Measurements from ENCODE around the gene PTPRD.
A peak's percentile ranks its signal among the peaks of the same experiment; 100 is the strongest.

The PTPRD gene

DNA sequence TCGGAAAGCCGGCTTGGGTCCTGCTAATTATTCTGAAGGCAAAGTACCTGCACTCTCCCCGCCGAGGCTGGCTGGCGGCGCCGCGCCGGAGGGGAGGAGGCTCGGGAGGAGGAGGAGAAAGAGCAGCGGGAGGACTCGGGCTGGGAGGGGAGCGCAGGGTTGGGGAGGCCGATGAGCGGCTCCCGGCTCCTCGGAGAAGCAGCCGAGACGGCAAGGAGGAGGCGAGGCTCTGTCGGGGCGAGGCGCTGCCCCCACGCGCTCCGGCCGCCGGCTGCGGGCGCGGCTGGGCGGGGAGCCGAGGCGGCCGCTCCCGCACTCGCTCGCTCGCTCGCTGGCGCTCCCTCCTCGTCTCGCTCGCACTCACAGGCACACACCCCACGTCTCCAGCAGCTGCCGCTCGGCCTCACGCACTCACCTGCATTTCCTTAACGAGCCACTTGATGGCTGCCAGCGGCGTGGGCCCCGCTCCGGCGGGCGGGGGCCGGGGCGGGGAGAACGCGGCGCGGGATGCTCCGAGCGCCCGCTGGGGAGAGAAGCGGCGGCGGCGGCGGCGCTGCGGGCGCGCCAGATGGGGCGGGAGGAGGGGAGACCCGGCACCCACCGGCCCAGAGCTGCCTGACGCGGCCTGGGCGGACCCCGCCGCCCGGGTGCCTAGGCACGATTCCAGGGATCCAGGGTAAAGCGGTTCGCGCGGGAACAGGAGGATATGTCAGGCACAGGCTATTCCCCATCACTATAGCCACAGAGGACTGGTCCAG lies at the start of gene PTPRD:
Gene PTPRD (minus strand): TSS at position 362 of the 758 bp plus-strand sequence.
- DNase-seq: peak; percentile 57 to 81

DNA sequence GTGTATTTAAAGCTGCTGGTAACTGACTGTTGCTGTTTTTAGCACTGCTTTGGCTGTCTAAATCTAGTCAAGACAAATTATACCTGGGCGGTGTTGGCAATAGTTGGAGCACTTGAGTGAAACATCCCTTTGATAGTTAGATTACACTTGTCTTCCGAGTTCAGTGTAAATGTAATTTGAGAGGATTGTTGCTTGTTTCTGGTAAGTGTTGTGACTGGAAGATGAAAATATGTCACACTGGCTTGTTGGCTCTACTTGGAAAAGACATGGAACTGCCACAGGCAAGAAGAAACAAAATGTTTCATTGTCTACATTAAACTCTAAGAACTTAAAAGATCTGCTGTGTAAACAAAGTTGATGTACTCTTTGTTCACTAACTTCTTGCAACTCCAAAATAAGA lies 49.2 kb upstream of the PTPRD start:
- no peak for DNase-seq

DNA sequence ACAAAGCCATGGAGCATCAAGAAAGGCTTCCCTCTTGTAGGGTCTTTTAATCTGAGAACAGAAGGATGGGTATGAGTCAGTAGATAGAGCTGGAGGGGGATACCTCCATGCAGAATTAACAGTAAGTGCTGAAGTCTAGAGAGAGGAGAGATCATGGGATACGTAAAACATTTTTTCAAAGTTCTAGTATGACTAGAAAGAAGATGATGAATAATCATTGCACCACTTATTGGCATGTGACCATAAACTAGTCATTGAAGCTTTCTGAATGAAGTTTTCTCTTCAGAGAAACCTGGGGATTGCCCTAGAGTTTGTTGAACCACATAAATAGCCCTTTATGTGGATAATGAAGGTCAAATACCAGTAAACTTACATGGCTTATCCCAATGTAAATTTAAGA lies 48.6 kb upstream of the PTPRD start:
- DNase-seq: no peak

DNA sequence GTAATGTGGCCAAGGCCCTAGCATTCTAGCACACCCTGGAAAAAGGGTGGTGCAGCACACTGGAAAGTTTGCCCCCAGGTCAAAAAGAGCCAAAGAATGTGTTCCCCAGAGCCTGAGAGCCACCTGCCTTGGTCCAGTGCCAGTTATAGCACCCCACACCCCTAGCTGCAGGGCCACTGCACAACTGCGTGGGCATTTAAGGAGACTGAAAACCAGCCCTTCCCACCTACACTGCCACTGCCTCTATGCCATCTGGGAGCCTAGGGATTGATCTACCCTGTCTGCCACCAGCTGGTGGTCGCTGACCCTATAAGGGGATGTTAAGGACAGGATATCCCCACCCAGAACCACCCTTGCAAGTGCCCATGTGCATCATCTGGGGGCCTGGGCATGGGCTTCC lies 38.2 kb upstream of the PTPRD start:
- DNase-seq: no peak

DNA sequence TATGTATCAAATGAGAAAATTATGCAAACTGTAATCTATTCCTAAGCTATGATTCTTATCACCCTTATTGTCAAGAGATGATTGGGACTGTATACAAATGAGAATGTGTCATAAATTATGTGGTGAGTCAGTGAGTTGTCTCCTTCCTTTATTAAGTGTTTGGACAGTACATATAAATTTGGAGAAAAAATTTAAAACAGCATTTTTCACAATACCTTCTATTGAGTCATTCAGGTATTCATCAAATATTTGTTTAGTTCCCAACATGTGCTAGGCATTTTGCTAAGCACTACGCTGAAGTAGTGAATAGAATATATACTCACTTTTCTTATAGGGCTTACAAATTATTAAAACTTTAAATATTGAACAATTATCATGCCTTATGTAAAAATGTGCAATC lies 36.3 kb upstream of the PTPRD start:
- no peak for DNase-seq

DNA sequence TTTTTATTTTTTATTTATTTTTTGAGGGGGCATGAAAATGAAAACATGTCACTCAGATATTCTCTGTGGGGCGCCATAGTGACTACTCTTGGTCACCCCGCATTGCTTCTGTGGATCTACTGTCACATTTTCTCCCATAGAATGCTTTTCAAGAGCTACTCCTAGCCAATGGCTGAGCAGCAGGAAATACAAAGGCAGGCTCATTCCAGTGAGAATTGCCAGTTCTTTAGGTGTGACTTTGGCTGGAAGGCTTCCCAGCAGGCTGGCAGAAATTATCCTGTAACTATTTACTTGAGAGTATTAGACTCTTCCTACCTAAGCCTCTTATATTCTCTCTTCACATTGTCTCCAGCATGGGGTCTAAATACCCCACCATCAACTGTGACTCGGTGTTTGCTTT lies 21.0 kb upstream of the PTPRD start:
- DNase-seq: no peak

DNA sequence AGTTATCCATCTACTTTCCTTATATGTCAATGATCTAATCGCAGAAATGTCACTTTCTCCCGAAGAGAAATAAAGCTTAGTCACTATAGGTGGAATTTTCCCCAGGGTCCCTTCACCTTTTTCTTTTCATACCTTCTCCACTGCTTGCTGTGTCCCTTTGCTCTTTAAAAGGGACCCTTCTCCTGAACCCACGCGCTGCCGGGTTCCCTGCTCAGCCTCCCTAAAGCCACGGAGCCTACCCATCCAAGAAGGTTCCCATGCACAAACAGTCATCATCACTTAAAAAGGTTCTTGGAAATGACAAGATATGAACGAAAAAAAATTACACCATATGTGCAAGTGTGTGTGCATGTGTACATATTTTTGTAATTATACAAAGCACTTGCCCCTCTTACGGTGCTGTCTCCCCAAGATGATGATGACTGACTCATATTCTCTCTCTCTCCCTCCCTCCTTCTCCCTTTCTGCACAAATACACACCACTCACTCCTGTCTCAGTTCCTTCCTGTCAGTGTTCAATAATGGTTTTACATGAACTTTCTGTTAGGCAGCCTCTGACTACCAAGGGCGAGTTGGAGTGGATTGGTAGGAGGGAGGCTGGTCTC lies 1.5 kb upstream of the PTPRD start:
- DNase-seq: no peak

DNA sequence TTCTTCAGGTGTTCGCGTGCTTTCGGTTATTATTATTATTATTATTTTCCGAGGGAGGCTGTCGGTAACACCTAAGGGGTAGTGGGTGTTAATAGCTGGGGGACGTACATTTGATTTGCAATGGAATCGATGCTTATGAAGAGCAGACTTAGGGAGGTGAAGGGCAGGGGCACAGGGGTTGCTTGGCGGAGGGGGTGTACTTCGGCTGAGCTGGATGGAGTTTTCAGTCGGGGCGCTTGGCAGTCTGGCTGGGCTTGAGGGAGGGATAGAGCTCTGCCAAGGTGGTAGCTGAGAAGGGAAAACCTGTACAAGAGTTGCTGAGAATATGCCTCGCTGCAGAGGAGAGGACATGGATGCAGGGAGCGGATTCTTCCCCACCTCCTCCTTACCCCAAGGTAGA lies 617 bp upstream of the PTPRD start:
- peak in 1 of 2 experiments; percentile 25 for DNase-seq

DNA sequence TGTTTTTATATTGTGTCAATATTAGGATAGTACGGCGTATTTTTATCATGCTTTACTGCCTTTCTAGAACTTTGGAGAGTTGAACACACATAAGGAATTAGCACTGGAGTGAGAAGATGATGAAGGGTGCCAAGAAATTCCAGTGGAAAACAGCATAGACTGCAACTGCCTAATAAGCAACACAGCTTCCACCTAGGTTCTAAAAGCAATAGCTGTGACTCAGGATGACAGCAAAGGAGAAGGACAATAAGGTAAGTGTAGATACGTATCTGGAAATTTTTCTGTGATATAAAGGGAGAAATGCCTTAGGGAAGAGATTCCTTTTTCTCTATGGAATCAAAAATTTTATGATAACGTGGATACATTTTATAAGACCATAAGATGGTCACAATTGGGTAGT lies 7.4 kb downstream of the PTPRD start:
- DNase-seq: no peak

DNA sequence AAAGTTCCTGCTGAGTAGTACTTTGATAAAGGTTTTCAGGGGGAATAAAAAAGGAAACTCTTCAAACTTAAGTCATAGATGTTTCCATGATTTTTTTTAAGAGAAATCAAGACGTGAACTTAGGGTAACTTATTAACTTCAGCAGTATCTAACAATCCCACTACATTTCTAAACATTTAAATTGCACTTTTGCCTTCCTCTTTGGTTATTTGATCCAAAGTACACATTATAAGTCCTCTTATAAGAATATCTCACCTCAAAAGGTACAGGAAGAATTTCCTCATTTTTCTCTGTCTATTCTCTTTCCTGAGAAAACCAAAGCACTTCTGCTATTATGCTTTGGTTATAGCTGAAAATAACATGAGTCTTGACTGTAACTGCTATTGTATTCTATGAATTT lies 7.9 kb downstream of the PTPRD start:
- DNase-seq: no peak

DNA sequence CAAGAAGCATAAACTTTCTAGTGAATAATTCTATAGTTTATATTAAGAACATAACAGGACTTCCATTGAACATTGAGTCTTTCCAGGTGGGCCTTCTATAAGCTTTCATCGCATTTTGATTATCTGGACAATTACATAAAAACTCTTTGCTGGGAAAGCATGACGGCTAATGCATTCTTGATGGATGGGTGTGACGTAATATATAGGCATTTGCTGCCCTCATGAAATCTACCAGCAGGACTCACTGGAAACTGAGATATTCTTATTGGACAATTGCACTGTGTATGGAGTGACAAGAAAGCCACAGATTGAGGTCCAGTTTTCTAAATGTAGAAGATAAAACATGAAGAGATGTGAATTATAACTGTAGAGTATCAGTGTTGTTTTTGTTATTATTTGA lies 15.0 kb downstream of the PTPRD start:
- DNase-seq: no peak

DNA sequence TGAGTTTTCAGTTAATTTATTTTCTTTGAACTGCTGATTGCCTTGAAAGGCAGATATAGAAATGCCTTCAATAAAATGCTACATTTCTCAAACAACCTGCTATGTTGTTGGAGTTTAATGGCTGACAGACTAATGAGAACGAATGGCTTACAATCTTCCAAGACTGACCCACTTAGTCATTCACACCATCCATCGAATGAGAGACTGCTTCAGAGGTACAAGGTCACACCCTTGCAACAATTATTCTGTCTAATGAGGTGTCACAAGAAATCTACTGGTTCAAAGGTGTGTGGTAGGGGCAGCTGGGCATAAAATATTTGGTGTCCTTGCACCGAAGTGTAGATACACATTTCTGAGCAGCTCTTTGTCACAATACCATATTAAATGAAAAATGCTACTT lies 18.3 kb downstream of the PTPRD start:
- DNase-seq: no peak

DNA sequence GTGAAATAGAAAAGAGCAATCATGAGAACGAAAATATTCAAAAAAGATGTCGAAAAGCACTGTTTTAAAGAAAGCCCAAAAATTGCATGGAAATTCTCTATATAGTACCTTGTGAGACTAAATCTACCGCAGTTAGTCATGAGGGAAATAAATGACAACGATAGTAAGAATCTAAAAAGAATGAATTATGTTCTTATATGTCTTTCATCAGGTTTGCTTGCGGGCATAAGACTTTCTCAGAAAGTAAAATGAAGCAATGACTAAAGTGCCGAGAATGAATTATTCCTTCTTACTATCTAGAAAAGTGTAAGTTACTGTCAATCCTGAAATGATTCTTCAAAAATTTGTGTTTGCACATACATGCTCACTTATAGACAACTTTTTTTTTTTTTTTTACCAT lies 26.4 kb downstream of the PTPRD start:
- DNase-seq: no peak

DNA sequence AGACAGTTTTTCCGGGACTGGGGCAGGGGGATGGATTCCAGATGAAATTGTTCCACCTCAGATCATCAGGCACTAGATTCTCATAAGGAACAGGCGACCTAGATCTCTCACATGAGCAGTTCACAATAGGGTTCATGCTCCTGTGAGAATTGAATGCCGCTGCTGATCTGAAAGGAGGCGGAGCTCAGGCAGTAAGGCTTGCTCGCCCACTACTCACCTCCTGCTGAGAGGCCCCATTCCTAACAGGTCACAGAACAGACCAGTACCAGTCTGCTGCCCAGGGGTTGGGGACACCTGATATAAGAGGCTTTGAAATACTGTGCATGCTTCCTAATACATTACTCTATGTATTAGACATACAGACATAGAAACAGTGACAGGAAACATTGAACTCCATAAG lies 41.1 kb downstream of the PTPRD start:
- DNase-seq: no peak

DNA sequence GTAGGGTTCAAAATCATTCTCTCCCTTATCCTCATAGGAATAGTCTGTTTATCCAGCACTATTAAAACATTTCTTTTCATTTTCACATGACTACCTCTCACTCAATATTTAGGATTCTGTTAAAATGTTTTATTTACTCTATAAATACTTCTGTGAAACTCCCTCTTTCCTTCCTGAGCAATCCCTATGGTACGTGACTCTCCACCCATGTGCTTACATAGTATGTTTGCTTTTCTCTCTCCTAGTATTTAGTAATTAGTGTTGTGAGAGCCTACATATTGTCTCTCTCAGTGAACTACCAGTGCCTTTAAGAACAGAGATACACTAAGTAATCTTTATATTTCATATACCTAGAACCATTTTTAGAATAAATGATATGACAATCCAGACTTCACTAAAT lies 46.0 kb downstream of the PTPRD start:
- no peak for DNase-seq

DNA sequence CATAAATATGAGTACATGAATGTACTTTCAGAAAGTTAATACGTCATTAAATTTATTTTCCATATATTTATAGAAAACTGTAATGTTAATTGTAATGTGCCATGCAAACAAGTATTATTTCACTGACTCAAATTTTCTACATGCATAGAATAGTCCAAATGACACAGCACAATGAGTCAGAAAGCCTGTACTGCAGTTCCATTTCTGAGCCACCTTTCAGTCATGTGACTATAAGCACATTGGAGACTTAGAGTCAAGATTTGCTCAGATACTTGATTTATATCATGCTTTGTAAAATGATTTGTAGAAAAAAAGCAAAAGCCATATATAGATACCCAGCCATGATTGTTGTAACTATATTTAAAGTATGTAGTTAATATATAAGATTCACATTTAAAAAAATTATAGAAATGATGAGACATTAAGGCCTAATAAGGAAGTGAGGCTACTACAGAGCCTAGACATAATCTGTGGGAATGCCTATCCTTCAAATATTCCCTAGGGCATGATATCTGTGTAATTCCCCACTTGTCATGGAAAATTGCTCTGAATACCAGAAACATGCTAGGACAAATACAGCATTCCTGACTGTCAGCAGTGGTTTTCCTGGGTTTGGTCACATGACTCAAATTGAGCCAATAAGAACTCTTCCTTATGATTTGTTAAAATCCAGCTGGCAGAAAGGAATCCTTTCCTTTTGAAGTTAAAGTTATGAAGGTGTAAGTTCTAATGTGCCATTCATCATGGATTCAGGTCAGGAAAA lies 50.0 kb downstream of the PTPRD start:
- no peak for DNase-seq

DNA sequence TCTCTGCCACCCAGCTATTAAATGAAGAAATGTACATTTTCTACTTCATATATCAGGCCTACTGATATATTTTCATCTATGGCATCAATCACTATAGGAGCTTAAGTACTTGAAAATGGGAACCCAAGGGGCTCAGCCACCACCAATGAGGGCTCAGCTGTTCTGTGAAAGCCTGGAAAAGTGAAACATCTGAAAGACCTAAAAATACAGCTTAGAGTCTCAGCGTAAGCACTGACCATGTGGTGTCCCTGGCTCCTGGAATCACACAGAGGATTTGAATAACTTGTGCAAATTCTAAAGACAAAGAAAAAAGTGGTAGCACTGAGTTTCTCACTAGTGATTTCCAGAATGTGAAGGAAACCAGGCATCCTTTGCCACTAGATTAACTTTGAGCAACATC lies 64.5 kb downstream of the PTPRD start:
- no peak for DNase-seq

DNA sequence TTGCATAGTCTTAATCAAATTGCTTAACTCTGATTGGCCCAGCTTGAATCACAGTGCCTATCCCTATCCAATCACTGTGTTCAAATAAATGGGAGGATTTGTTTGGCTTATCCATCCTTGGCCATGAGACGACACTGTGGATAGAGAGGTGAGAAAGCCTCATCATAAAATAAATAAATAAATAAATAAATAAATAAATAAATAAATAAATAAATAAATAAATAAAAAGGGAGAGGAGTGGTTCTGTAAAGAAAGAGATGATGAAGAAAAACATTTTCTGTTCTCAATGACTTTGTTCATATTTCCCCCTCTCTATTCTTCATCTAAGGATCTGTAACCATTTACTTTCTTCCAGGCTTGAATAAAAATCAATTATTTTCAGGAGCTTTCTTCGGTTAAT lies 74.7 kb downstream of the PTPRD start:
- DNase-seq: no peak

DNA sequence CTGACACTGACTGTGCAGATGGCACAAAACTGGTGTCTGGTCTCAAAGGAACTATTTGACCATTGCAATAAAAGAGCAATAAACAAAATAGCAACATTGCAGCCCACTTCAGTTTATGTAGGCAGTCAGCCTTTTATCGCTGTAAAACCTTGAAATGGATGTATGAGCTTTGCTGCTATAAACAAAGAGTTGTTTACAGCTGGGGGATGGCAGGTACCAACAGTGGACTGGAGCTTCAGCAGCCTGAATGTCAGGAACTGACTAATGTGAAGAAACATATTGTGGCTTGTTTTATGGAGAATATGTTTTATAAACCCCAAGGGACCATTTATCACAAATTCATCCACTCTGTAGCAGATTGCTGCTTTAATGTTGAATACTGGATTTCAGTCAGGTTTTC lies 78.0 kb downstream of the PTPRD start:
- no peak for DNase-seq

DNA sequence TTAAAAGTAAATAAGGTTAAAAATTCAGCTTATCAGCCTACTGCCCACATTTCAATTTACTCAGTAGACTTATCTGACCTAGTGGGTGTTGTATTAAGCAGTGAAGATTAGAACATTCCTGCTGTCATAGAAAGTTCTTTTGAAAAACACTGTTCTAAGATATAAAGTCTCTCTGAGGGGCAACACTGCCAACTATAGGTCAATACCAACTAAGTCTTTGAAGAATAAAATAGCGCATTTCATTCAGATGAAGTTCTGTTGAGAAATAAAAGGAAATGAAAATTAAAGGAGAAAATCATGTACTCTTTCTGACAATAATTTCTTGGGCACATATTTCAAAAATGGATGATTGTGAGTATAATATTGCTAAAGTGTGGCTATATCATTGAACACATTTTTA lies 86.8 kb downstream of the PTPRD start:
- peak in 1 of 2 experiments; percentile 4 for DNase-seq

DNA sequence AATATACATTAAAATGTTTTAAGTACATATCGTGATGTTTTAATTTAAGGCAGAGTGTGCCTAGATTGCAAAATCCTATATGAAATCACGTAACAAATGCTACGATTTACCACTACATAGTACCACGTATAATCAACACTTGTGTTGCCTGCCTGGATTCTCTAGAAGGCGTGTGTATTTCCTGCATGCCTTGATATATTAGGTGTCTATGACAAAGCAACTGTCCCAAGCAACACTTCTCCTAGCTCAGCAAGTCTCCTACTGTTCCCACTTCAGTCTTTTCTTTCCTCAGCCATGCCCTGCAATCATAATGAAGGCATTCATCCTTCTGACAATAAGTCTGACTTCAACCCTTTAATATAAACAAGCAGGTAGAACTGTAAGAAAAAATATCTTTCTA lies 89.6 kb downstream of the PTPRD start:
- DNase-seq: no peak

DNA sequence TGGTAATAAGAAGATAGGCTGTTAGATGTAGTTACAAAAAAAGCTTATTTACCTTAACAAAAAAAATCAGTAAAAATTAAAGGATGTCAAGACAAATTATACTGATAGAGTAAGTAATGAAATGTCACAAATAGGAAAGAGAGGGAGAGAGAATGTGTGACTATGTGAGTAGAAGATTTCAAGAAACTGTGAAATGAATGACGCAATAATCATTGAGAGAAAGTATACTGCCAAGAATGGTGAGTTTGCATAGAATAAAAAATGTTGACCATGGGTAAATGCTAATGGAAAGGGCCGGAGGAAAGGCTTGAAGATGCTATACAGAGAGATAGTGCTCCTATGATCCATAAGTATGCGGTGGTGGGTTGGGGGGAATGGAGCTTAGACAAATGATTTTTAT lies 100.7 kb downstream of the PTPRD start:
- no peak for DNase-seq

DNA sequence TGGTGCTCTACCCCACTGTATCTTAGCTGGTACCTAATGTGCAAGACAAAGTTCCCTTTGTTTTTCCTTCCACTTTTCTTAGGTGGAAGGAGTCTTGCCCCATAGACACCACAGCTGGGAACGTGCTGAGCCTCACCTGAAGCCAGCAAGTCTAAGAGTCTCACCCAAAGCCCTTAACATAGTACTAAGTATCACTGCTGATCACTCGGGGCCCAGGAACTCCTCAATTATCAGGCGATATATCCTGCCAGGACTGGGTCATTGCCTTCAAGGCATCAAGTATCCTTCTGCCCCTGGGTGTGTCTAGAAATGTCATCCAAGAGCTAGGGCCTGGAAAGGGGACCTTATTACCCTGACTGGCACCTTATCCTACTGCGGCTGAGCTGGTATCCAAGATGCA lies 123.9 kb downstream of the PTPRD start:
- no peak for DNase-seq

DNA sequence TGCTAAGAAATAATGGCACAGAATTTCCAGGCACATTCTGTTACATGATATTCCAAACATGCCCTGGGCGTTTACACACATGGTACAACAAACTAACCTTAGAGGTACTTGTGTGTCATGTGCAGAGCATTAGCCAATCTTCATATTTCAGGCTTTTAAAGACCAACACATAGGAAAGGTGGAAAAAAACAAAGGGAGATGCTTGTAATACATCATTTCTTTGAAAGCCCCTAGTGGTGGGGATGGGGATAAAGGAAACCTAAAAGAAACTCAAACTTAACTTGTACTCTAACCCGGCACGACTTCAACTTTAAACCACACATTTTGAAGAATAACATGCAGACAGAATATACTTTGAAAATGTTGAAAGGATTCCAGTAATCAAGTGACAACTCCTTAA lies 133.6 kb downstream of the PTPRD start:
- DNase-seq: peak in 1 of 2 experiments; percentile 15
